GM18951 (cell line): ENCODE measurements around the gene AGPAT1.
"Not testable (repeated sequence)": the region's sequence is repeated elsewhere in the genome, so short reads cannot be mapped to it uniquely, and the experiment has no call there.

Source experiments
- POLR2A ChIP-seq: IDR thresholded peaks from 4 replicates; pipeline ENCODE4 v1.6.1; 2011; ENCODE audit warnings: mild to moderate bottlenecking; ENCODE audit not compliant: insufficient read length, insufficient read depth; ENCODE audit errors: extremely low read depth
- in situ Hi-C: fragments of 300-500 bp; cut with MboI; formaldehyde crosslinking; loops from one replicate; pipeline ENCODE4 v1.12.0; 2022; ENCODE audit warnings: low sequenced_read_pairs, mixed read lengths, inconsistent platforms; ENCODE audit not compliant: unreplicated experiment

The AGPAT1 gene

GRCh38 chr6:32212076-32212760 is 36.3 kb upstream of the AGPAT1 start:
- in situ Hi-C loops, result no loop called here
- no peak for TF ChIP-seq POLR2A

GRCh38 chr6:32211432-32211831 is 35.5 kb upstream of the AGPAT1 start:
- in situ Hi-C loops, result not testable (repeated sequence)

- in situ Hi-C loops, result no loop called here
- no peak for TF ChIP-seq POLR2A
Measured at GRCh38 chr6:32210191-32210601, 34.3 kb upstream of the AGPAT1 start.

GRCh38 chr6:32208996-32209395 is 33.1 kb upstream of the AGPAT1 start:
- in situ Hi-C loops, result no loop called here
- TF ChIP-seq POLR2A, result no peak

DNA sequence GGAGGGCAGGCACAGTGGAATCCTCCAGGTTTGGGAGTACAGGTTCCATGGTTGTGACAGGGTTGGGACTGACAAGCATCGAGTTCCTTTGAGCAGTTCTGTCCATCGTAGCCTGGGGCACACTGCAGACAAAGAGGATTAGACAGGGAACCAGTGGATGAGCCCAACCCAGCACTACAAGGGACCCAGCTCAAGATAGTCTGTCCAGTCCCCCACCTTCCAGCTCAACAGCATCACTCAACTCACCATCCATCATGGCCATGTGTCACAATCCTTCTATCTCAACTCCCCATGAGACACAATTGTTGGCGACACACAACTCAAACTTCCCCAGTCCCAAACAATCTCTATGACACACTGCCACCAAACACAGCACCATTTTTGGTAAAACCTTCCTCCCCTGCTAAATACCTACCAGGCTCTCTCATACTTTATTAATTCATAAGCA is 28.4 kb upstream of the AGPAT1 start:
- no peak for TF ChIP-seq POLR2A
- in situ Hi-C loops, result no loop called here

DNA sequence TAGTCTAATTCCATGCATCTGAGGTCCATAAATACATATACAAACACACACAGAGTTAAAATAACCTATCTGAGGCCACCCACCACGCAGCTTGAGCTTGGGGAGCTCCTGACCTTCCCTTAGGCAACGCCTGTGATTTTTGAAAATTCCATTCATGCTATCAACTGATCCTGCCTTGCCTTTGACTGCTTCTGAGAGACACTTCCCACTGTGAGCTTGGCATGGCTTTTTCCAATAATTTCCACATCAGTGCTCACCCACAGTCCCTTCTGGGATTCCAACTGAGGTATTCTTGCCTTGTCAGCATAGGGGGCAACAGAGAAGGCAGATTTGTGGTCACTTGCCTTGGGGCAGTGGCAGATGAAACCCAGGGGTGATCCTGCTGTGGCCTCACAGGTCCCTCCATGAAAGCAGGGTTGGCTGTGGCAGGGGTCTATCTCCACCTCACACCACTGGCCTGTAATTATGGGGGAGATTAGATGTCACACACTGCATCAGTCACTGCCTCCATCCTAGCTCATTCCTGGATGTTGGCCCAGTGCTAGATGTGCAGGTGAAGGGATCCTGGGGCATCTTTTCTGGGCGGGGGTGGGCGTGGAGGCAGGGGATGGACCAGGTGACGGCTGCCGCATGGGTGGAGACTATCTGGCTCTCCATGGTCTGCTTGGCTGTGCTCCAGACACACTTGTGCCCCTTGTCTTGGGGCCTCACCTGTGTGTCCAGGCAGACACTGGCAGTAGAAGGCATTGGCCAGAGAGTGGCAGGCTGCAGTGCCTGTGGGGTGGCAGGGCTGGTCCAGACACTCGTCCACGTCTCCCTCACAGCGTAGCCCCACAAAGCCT is 27.8 kb upstream of the AGPAT1 start:
- in situ Hi-C loops, result no loop called here
- no peak for TF ChIP-seq POLR2A

GRCh38 chr6:32202186-32202585 is 26.3 kb upstream of the AGPAT1 start:
- no peak for TF ChIP-seq POLR2A
- in situ Hi-C loops, result no loop called here

DNA sequence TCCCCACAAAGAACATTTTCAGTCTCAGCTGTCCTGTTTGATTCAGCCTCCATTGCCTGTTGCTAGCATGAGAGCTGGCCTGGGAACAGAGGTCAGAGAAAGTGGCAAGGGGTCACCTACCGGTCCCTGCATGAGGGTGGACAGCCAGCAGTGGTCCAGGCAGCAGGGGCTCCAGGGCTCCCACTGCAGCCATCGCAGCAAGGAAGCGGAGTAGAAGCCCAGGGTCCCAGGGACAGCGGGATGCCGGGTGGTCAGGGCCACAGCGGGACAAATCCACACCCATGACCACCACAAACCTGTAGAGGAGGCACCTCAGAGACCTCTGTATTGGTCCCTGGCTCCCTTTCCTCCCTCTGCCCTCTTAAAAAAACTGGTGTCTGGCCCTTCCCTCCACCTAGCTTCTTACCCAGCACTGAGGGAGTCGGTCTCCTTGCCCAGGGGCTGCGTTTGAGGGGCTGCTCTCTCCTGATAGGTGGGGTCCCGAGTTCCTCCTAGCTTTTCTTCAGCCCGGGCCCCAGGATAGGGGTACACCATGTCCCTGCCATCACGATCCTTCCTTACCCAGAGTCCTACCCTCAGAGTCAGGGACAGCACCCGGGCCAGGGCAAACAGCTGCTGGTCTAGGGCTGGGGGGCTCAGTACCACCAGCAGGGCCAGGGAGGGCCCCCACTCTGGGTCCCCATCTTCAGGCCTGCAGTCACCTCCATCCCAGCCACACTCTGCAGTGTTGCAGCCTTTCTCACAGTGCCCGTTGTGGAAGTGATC is 25.0 kb upstream of the AGPAT1 start:
- in situ Hi-C loops, result no loop called here
- TF ChIP-seq POLR2A, result no peak

GRCh38 chr6:32198866-32199265 is 23.0 kb upstream of the AGPAT1 start:
- in situ Hi-C loops, result no loop called here

DNA sequence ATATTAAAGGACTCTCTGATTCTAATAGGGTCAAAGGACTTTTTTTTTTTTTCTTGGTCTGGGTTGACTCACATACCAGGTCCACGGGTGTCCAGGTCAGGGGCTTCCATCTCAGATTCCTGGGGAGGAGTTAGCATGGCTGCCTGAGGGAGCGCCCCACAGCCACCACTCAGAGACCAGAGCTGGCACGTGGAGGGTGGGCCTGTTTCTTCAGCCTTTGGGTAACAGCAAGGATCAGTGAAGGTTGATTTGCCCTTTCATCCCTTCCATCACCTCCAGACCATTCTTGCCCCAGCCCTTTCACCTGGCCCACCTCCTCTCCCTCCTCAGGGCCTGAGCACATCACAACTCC is 22.4 kb upstream of the AGPAT1 start:
- no peak for TF ChIP-seq POLR2A
- in situ Hi-C loops, result no loop called here

More at GRCh38 chr6:32198866-32199265, 23.0 kb upstream of the AGPAT1 start:
- TF ChIP-seq POLR2A, result no peak

GRCh38 chr6:32196682-32197616 is 21.1 kb upstream of the AGPAT1 start:
- TF ChIP-seq POLR2A, result no peak
- in situ Hi-C loops, result no loop called here

DNA sequence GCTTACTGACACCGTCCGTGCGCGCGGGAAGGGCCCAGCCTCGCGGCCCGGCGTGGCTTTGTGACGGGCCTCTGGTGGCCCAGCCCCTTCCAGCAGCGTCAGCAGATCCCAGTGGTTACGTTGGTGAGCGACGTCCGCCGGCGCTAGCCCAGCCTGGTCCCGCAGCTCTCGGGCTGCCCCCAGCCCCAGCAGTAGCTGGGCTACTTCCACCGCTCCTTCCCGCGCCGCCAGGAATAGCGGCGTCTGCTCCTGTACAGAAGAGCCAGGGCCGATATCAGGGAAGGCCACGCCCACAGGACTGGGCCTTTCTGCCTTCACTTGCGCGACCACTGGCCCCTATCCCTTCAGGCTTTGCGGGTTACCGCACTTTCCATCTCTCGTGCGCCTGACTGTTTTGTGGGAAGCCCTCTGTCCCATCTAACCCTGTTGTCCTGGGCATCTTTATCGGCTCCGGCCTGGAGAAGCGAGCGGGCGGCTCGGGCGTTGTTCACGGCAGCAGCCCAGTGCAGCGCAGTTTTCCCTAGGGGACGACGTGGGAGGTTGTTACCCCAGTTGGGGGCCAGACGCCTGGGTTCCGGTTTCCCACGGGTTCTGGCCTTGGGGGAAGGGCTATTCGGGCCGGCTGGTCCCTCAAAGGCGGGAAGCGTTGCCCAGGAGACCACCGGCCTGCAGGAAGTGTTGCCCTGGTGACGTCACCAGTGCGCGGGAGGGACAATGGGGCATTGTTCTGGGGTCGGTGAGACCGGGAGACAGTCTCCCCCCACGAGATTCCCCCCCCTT is 20.2 kb upstream of the AGPAT1 start:
- peak; percentile 88 for TF ChIP-seq POLR2A
- in situ Hi-C loops, result no loop called here
